Panc1 (cell line): ENCODE results near the gene DDX10. TPM values are rescaled to one million over a fixed set of nuclear protein-coding genes. Genes with fewer than 3 reads are reported as not detected.

Source experiments
- ATAC-seq: fragments of 200-7000 bp; cut with Tn5 transposase; 2 replicates; pipeline ENCODE4 v1.9.1; 2020; ENCODE audit warnings: mild to moderate bottlenecking, moderate library complexity
- BruUV-seq: library from RNA; stranded (reverse); fragments of 400-500 nt; replicated peaks from 2 replicates; lab custom pipeline; 2021; lab: Mats Ljungman, UMichigan
- CTCF ChIA-PET: fragments of 300-600 bp; sonication (Branson Sonifier 250); formaldehyde crosslinking; loops from one replicate; lab custom pipeline; 2022; ENCODE audit warnings: antibody characterized with exemption; lab: Charles Lee
- POLR2A ChIA-PET: fragments of 300-600 bp; sonication (Branson Sonifier 250); formaldehyde crosslinking; loops from one replicate; lab custom pipeline; 2022; ENCODE audit warnings: antibody characterized with exemption; lab: Charles Lee
- DNase-seq: peaks from one replicate; pipeline ENCODE4 v3.0.0-alpha.2; 2010; ENCODE audit warnings: low read depth, low spot score
- H3K27ac ChIP-seq: 2 replicates; pipeline ENCODE4 v1.5.1; 2011; ENCODE audit warnings: mild to moderate bottlenecking, low read length, inconsistent platforms
- H3K27me3 ChIP-seq: fragments of 200-500 bp; sonication (Bioruptor generic); 2 replicates; pipeline ENCODE4 v1.6.0; 2014; ENCODE audit warnings: low read length, inconsistent platforms; ENCODE audit not compliant: control insufficient read depth, insufficient read depth
- H3K36me3 ChIP-seq: fragments of 200-500 bp; sonication (Bioruptor generic); 2 replicates; pipeline ENCODE4 v1.5.1; 2014; ENCODE audit warnings: inconsistent platforms, mild to moderate bottlenecking, low read length, moderate library complexity; ENCODE audit not compliant: control insufficient read depth, insufficient read depth
- H3K4me1 ChIP-seq: 2 replicates; pipeline ENCODE4 v1.5.1; 2011; ENCODE audit warnings: inconsistent platforms, mild to moderate bottlenecking, low read length, moderate library complexity; ENCODE audit not compliant: control insufficient read depth, insufficient read depth
- H3K4me3 ChIP-seq, 2 experiments: 2 replicates each; pipeline ENCODE4 v1.5.1; 2011 to 2012; ENCODE audit warnings: low read depth in 2 of 2, low read length in 2 of 2, mild to moderate bottlenecking in 2 of 2, inconsistent platforms in 1 of 2, moderate library complexity in 1 of 2
- H3K9me3 ChIP-seq: fragments of 200-500 bp; sonication (Bioruptor generic); 2 replicates; pipeline ENCODE4 v1.5.1; 2014; ENCODE audit warnings: low read depth, mild to moderate bottlenecking, inconsistent platforms, low read length, moderate library complexity; ENCODE audit not compliant: control insufficient read depth, insufficient read depth
- POLR2AphosphoS5 ChIP-seq: IDR thresholded peaks from 2 replicates; pipeline ENCODE4 v1.6.1; 2012; ENCODE audit warnings: mild to moderate bottlenecking, low read depth, low read length, moderate library complexity
- REST ChIP-seq, 2 experiments: IDR thresholded peaks; 2 replicates each; pipeline ENCODE4 v1.6.1; 2011 to 2012; ENCODE audit warnings: low read depth in 2 of 2, control low read depth in 1 of 2, low read length in 1 of 2, mild to moderate bottlenecking in 1 of 2, moderate library complexity in 1 of 2; ENCODE audit not compliant: insufficient read depth in 1 of 2
- SIN3A ChIP-seq: IDR thresholded peaks from 2 replicates; pipeline ENCODE4 v1.6.1; 2012; ENCODE audit warnings: low read depth, mild to moderate bottlenecking, low read length, moderate library complexity, borderline replicate concordance; ENCODE audit not compliant: insufficient read depth
- TCF7L2 ChIP-seq: IDR thresholded peaks from 2 replicates; pipeline ENCODE4 v1.6.1; 2011; ENCODE audit warnings: mild to moderate bottlenecking, low read depth, low read length, inconsistent platforms
- in situ Hi-C: cut with HindIII; loops from 2 replicates; pipeline ENCODE4 v1.10.0; 2016; ENCODE audit warnings: low sequenced_read_pairs, low pct_unique_long_range_greater_than_20kb
- intact Hi-C: fragments of 100-400 bp; cut with micrococcal nuclease; formaldehyde crosslinking; loops from one replicate; pipeline ENCODE4 v1.10.0; 2022; ENCODE audit not compliant: unreplicated experiment
- total RNA-seq: library from RNA; stranded (reverse); gene quantifications from one replicate; pipeline ENCODE4 v1.2.1, GENCODE V29; 2021; ENCODE audit not compliant: unreplicated experiment
- TF ChIP-seq, protein P1 (sequence below): fragments of 450-650 bp; IDR thresholded peaks from 2 replicates; pipeline ENCODE4 v1.5.1; 2017; ENCODE audit warnings: mild to moderate bottlenecking

Gene DDX10
- total RNA-seq, 1 experiment from 2014 or later = 48.8 TPM

DNA sequence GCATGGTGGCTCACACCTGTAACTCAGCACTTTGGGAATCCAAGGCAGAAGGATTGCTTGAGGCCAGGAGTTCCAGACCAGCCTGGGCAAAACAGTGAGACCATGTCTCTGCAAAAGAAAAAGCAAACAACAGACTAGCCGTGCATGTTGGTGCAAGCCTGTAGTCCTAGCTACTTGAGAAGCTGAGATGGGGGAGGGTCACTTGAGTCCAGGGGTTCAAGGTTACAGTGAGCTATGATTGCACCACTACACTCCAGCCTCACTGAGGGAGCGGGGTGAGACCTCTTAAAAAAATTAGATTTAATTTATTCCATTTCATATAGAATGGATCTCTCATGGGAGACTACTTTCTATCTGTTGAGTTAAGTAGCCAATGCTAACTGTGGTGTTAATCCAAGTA is 50.4 kb downstream of the DDX10 start:
- CTCF ChIA-PET = no interaction called here
- in situ Hi-C loops = no loop called here
- TF ChIP-seq, protein P1, sequence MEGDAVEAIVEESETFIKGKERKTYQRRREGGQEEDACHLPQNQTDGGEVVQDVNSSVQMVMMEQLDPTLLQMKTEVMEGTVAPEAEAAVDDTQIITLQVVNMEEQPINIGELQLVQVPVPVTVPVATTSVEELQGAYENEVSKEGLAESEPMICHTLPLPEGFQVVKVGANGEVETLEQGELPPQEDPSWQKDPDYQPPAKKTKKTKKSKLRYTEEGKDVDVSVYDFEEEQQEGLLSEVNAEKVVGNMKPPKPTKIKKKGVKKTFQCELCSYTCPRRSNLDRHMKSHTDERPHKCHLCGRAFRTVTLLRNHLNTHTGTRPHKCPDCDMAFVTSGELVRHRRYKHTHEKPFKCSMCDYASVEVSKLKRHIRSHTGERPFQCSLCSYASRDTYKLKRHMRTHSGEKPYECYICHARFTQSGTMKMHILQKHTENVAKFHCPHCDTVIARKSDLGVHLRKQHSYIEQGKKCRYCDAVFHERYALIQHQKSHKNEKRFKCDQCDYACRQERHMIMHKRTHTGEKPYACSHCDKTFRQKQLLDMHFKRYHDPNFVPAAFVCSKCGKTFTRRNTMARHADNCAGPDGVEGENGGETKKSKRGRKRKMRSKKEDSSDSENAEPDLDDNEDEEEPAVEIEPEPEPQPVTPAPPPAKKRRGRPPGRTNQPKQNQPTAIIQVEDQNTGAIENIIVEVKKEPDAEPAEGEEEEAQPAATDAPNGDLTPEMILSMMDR = no peak
- no peak for TF ChIP-seq POLR2AphosphoS5
- TF ChIP-seq SIN3A = no peak
- TF ChIP-seq TCF7L2 = no peak
- no peak for TF ChIP-seq REST (IDR thresholded peaks at IDR 0.05; ENCODE audit: insufficient read depth in 1 of 2, low read depth in 2 of 2, low read length in 1 of 2)

GRCh38 chr11:108718466-108718865 is 53.6 kb downstream of the DDX10 start:
- intact Hi-C loops = no loop called here
- peaks cover 9% of the 10 kb centered on the region; the same call in 1 of the 2 replicates for H3K36me3 ChIP-seq
- H3K4me1 ChIP-seq = no peaks in the 10 kb centered on the region
- H3K27me3 ChIP-seq = no peaks in the 10 kb centered on the region
- DNase-seq (no peak), ATAC-seq (no peak)
- BruUV-seq = no TSS peak
- H3K27ac ChIP-seq = no peak overlapping the region
- no peaks in the 10 kb centered on the region for H3K9me3 ChIP-seq
- in situ Hi-C loops = no loop called here
- ChIA-PET POLR2A (no interaction called here), CTCF (no interaction called here)
- TF ChIP-seq REST (IDR thresholded peaks at IDR 0.05; ENCODE audit: insufficient read depth in 1 of 2, low read depth in 2 of 2, low read length in 1 of 2) = no peak
- TF ChIP-seq TCF7L2 = no peak
- TF ChIP-seq, protein P1 = no peak
- TF ChIP-seq SIN3A = no peak
- no peak for TF ChIP-seq POLR2AphosphoS5
- no peak overlapping the region for H3K4me3 ChIP-seq

More for the DNA sequence above, 50.4 kb downstream of the DDX10 start:
- Histone ChIP-seq H3K27ac (no peak overlapping the region), H3K4me1 (no peaks in the 10 kb centered on the region), H3K36me3 (peaks cover 9% of the 10 kb centered on the region; the same call in 1 of the 2 replicates), H3K9me3 (no peaks in the 10 kb centered on the region), H3K27me3 (no peaks in the 10 kb centered on the region), H3K4me3 (no peak overlapping the region)
- POLR2A ChIA-PET = no interaction called here
- BruUV-seq = no TSS peak
- ATAC-seq (no peak), DNase-seq (no peak)
- intact Hi-C loops = no loop called here
